KBM-7 (cell line): ENCODE measurements around the gene CACNA1C.

ENCODE experiments used
- DNase-seq: peaks from one replicate; pipeline ENCODE4 v3.0.0-alpha.2; 2015
- in situ Hi-C: fragments of 300-500 bp; cut with MboI; formaldehyde crosslinking; loops from 2 replicates; pipeline ENCODE4 v1.14.3; 2020; ENCODE audit warnings: low sequenced_read_pairs, low pct_unique_long_range_greater_than_20kb, mixed read lengths

CACNA1C gene

DNA sequence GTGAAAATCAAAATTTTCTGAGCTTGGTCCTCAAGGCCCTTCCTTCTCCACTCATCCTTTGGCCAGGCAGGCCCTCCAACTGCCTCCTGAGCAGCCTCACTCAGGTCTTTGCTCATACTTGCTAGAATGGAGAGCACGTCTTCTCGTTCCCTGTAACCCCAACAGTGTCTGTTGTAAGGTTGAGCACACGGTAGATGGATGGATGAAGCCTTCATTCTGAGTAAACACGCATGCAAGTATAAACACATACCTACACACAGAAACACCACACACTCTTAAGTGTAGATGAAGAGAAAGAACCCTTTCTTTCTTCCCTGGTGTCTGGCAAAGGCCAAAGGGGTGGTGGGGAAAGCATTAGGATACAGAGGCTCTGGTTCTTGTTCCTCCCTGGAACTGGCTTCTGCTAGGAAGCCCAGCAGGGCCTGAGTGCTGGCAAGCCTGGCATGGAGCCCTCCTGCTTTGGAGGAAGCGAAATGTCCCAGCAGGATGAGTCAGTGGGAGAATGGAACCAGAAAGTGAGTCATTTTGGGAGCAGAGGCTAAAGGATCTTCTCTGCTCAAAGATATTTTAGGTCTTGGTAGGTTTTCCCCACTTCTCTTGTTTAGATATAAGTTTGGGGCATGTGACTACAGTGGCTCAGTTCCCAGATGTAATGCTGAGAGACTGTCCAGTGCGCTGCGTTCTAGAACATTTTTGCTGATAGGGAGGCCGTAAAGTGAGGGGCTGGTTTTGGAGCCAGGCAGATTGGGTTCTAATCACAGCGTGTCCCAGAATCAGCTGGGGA, 127.4 kb downstream of the CACNA1C start:
- in situ Hi-C loops: loop anchor here (25.0 kb wide), 1 partner anchor 93 kb away; no protein-coding TSS in a partner anchor

DNA sequence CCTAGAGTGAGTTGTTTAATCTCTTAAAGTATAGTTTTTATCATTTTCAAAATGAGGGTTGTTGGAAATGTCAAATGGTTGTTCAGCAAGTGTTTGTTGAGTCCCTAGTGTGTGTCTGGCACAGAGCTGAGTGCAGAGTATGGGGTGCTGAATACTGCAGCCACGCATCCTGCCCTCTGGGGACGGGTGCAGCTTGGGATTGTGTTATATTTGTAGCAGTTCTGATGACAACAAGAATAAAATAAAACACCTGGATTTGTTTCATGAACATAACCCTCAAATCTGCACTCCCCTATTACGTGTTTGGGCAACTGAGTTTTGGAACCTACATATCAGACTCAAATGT, 127.9 kb downstream of the CACNA1C start:
- DNase-seq: no peak
- in situ Hi-C loops: loop anchor here (25.0 kb wide), 1 partner anchor 93 kb away; no protein-coding TSS in a partner anchor

More for the DNA sequence above, 127.4 kb downstream of the CACNA1C start:
- no peak for DNase-seq

DNA sequence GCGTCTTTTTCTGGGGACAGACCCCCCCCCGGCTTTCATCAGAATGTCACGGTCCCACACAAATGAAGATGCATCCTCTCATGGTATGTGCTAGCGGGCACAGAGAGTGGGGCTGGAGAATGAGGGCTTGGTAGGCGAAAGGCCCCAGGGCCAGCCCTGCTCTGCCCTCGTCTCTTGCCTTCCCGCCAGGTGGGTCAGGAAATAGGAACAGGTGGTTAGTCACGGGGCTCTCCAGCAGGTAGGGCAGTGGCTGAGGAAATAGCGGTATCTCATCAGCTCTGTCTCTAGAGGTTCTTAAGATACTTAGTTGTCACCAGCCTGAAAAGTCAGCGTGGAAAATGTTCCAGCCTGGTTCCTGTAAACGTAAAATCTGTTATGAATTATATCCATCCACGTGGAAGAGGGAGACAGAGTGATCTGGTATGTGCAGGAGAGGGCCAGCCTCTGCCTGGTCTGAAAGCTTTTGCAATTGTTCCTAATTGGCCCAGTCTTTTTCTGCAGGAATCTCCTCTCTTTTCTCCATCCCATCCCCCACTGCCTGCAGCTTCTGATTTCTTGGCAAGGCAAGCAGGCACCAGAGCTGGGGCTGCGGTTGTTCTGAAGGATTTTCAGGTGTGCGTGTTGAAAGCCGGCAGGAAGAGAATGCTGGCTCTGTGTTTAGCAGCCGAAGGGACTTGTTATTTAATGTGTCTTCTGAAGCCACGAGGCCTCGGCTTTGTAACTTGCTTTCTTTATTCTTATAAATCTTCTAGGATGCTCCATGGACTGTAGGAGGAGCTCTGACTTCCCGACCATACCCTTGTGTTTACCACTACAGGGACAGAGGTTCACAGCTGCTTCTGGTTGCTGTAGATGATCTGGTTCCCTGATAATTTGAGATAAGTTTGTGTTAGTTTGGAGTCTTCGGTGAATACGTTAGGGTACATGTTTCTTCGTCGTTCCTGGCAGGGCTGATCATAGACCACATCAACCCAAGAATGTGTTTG, 131.1 kb downstream of the CACNA1C start:
- peak; percentile 9 for DNase-seq
- in situ Hi-C loops: loop anchor here (25.0 kb wide), 1 partner anchor 97 kb away; no protein-coding TSS in a partner anchor

DNA sequence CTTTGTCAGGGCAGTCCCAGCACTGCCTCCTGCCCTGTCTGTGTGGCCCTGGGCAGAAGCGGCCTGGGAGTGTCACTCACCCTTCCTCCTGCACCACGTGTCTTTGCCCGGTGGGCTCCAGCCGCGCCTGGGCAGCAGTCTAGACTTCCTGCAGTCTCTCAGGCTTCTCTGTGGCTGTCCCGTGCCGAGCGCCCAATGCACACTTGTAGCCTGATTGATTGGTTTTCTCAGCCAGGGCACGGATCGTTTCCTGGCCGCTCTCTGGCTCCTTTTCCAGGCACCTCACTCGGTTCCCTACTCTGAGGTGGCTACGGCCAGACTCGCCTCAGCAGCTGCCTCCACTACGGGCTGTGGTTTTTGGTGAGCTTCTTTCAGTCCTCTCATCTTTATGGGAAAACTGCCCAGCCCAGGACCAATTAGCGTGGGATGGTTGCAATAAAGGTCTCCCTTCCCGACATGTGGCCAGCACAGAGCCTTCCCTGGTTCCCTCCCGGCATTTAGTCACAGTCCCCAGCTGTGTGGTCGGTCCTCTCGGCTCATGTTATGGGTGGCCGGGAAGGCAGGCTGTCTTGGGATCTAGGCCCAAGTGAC, 133.1 kb downstream of the CACNA1C start:
- in situ Hi-C loops: loop anchor here (25.0 kb wide), 1 partner anchor 99 kb away; no protein-coding TSS in a partner anchor
- DNase-seq: no peak

DNA sequence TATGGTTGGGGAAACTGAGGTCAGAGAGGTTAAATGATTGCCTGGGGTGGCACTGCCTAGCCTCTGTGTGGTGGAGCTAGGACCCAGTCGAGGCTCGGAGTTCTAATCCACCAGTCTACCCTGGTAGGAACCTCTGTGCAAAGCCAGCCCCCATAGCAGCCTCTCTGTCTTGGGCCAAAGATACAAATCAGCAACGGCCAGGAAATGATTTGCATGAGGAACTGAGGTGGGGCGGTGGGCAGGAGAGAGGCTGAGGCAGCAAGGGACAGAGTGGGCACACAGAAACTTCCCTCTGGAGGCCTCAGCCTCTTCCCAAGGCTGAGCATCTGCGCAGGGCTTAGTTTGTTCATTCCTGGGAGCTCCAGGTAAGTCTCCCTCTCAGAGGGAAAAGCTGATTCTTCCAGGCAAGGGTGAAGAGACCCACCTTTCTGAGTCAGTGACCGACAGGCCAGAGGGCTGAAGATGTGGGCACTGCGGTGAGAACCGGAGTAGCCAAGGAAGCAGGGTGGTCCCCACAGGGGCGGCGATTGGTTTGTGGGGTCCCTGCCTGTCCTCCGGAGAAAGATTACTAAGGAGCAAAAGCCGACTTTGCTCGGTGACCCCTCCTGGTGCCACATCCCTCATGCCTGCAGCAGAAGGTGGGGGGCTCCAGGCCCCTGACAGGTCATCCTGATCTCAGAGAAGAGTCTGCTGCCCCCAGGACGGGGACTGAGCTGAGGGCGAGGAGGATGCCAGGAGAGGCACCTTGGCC, 134.6 kb downstream of the CACNA1C start:
- in situ Hi-C loops: loop anchor here (25.0 kb wide), 1 partner anchor 100 kb away; no protein-coding TSS in a partner anchor
- no peak for DNase-seq

DNA sequence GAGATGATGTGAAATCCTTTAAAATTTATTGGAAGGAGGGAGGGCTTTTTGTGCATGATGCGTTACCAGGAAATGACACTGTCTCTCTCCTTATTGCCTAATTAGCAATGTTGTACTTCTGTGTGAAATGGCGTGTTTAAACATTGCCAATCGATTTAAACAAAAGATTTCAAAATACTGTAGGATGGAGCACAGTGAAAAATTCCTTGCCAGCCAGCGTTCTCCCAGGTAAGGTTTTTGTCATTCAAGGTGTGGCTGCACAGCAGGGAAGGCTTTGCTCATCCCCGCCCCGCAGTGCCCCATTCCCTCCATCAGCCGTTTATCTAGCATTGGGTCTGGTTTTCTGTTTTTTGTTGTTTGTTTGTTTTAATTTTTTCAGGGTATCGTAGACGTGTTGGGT, 137.3 kb downstream of the CACNA1C start:
- in situ Hi-C loops: loop anchor here (25.0 kb wide), 1 partner anchor 103 kb away; no protein-coding TSS in a partner anchor
- no peak for DNase-seq

DNA sequence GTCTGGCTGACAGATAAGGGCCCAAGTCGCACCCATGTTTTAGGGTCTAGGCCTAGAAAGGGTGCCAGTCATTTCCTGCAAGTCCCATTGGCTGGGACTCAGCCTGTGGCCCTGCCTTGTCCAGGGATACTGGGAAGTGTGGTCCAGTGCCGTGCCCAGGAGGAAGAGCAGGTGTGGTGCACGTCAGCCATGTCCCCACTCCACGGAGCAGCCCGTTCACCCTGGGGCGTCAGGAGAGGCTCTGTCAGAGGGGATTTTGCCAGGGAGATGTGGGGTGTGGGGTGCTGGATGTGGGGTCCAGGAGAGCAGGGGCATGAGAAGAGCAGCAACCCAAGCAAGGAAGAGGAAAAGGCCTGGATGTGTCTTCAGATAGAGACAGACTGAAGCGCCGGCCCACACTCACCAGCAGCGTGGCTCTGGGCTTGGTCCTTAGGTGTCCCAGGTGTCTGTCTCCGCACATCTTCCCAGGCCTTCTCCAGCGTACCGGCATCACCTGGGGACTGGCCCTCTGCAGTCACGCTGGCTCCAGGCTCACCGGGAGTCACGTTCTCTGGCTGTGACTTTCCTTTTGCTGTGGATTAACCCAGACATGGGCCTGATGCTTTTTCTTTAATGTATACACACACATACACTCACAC, 138.2 kb downstream of the CACNA1C start:
- in situ Hi-C loops: loop anchor here (25.0 kb wide), 1 partner anchor 104 kb away; no protein-coding TSS in a partner anchor
- DNase-seq: no peak

DNA sequence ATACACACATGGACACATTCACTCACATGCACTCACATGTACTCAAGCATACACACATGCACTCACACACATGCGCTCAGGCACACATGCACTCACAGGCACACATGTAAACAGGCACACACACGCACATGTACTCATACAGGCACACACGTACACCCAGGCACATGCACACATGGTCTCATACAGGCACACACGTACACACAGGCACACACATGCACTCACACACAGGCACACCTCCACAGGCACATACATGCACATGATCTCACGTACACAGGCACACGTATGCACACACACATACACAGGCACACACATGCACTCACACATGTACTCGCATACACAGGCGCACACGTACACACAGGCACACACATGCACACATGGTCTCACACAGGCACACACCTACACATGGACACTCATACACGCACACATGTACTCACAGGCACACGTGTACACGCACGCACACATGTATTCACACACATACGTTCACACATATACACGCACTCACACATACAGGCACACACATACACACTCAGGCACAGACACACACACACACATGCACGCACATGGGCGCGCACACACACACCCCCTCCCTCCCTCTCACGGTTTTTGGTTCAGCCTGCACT, 138.9 kb downstream of the CACNA1C start:
- in situ Hi-C loops: loop anchor here (25.0 kb wide), 1 partner anchor 104 kb away; no protein-coding TSS in a partner anchor
- no peak for DNase-seq

DNA sequence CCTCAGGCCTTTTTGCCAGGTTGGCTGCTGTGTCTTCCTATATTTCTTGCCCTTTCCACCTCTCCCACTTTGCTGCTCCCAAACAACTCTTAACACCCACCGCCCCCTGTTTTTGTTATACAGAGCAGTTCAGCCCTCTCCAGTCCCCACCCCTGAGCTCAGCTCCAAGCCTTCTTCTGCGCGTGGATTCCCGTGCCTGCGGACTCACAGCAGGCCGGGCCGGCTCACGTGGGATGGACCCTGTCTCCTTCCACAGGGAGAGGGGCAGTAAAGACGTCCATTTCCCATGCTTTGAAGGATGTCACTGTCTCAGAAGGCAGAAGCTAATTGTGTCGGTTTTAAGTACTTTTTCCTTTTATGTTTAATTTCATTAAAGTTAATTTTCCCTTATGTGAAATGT, 139.4 kb downstream of the CACNA1C start:
- in situ Hi-C loops: loop anchor here (25.0 kb wide), 1 partner anchor 105 kb away; no protein-coding TSS in a partner anchor
- DNase-seq: no peak

DNA sequence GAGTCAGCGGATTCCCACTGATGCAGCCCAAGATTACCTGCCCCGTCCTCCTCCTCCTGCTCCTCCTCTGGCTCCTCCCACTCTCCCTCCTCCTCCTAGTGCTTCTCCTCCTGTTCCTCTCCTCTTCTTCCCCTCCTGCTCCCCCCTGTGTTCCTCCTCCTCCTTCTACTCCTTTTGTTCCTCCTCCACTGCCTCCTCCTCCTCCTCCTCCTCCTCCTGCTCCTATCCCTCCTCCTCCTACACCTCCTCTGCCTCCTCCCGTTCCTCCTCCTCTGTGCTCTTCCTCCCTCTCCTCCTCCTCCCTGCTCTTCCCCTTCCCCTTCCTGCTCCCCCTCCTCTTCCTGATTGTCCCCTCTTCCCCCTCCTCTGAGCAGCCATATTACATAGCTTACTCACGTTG, 141.3 kb downstream of the CACNA1C start:
- DNase-seq: peak; percentile 15
- in situ Hi-C loops: loop anchor here (25.0 kb wide), 1 partner anchor 107 kb away; no protein-coding TSS in a partner anchor

DNA sequence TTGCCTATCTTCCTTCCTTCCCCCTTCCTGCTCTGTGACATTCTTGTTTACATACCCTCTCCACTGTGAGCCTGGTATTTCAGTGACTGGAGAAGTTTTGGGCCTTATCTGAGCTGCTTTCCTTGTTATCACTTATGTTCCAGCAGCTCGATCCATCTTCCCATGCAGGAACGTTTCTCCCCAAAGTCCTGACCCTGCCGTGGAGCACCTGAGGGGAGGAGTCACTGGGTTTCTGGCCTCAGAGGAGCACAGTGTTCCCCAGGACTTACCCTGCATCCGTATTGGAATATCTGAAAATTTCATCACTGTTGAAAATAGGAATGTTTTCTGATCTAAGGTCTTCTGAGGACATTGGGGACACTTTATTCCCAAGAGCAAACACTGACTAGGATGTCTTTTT, 141.8 kb downstream of the CACNA1C start:
- DNase-seq: no peak
- in situ Hi-C loops: loop anchor here (25.0 kb wide), 1 partner anchor 107 kb away; no protein-coding TSS in a partner anchor

DNA sequence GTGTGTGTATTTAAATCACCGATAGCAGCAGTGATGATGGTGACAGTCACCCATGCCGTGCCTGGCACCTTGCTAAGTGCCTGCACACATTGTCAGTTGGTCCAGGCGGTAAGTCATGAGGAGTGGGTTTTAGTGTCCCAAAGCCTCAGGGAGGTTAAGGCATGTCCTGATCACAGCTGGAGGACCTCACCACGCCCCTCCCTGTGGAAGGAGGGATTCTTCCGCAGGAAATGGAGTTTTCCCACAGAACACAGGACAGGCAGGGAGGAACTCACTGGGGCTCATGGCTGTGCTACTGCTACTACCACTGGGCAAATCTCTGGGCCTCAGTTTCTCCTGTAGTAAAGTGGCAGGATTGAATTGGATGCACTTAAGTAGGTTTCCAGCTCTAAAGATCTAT, 142.3 kb downstream of the CACNA1C start:
- in situ Hi-C loops: loop anchor here (25.0 kb wide), 1 partner anchor 108 kb away; no protein-coding TSS in a partner anchor
- no peak for DNase-seq

DNA sequence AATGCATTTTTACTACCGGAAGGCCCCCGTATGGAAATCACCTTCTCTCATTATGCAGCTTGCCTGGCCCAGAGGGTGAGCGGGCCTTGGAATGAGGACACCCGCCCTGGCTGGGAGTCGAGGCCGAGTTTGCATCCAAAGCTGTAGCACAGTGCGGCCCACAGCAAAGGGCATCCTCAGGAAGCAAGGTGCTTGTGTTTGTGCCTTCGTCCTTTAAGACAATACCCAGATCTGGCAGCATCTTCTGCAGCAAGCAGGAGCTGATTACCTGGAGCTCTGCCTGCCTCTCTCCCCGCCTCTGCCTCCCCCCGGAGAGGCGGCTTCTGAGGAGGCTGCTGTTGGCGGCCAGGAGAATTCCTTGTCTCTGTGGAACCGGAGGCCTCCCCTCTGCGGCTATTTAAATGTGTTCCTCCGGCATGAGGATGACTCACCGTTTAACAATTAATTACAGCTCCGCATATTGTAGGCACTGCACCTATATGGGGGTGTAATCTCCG, 145.3 kb downstream of the CACNA1C start:
- in situ Hi-C loops: loop anchor here (25.0 kb wide), 1 partner anchor 111 kb away; no protein-coding TSS in a partner anchor
- no peak for DNase-seq

DNA sequence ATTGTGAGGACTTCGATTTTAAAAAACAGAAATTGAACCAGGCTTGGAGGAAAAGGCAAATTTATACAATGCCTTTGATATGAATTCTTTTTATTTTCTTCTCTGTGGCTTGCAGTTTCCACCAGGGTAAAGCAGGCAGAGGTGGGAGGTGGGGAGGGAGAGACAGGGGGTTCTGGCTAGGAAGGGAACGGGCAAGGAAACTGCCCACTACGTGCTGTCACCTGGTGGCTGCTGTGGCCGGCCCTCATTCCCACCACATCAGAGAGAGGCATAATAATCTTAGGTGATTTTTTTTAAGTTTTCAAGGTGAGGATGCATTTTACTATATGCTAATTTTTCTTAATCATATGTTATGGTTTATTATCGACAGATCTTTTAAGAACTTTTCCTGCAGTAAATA, 145.8 kb downstream of the CACNA1C start:
- no peak for DNase-seq

DNA sequence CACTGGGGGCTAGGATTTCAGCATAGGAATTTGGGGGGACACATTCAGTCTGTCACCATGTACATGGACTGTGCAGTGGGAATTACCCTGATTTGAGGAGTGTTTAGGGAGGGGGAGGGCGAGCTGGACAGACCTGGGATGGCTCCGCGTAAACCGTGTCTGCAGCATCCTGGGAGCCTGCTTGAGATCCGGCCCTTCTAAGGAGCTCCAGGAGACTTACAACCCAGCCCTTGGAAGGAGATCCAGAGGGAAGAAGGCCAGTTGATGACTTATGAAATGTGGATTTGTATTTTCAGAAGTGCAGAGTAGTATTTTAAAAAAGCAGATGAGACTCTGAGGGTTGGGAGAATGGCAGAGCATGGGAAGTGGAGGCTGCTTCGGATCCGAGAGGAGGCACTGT, 153.2 kb downstream of the CACNA1C start:
- in situ Hi-C loops: no loop called here
- DNase-seq: no peak

More for the DNA sequence above, 145.8 kb downstream of the CACNA1C start:
- in situ Hi-C loops: loop anchor here (25.0 kb wide), 1 partner anchor 111 kb away; no protein-coding TSS in a partner anchor

DNA sequence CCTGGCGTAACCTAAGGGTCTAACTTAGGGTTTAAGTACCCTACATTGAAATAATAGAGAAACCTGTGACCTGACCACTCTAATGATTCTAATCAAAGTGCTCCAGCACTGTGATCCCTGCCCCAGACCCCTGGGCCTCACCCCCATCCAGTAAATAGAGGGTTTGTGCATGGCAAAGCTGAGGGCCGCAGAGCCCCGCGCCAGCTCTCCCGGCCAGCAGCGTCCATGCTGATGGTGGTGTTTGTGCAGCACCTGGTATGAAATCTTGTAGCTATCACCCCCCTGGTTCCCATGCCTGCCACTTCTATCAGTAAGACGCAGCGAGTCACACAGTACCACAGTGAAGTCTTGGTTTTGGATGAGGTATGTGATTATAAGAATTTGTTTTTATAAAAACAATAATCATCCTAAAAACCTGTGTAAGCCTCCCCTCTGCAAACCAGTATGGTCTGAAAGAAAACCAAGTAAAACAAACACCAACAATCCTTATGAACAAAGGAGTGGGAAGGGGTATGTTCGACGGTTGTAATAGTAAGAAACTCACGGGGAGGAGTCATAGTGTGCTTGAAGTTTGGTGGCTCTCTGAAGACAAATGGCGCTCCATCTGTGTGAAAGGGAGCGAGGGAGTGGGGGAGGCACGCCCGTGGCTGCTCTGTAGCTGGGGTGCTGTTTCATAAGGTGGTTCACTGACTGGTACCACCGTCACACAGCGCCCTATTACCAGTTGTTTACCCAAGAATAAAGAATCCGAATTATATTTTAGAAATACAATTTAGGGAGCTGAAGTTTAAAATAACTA, 156.2 kb downstream of the CACNA1C start:
- in situ Hi-C loops: no loop called here
- no peak for DNase-seq
